T-helper 2 cell (primary cell): Measurements from ENCODE around the gene ARNT2.

Experiments
- DNase-seq, 5 experiments: peaks; one replicate each; pipeline versions ENCODE4 v3.0.0 to v3.0.0-alpha.2; 2012 to 2022

Gene ARNT2

GRCh38 chr15:80518522-80518921 is 114.3 kb downstream of the ARNT2 start:
- DNase-seq: no peak

GRCh38 chr15:80523746-80524145 is 119.6 kb downstream of the ARNT2 start:
- no peak for DNase-seq

GRCh38 chr15:80525853-80526252 is 121.7 kb downstream of the ARNT2 start:
- no peak for DNase-seq

GRCh38 chr15:80526556-80527340 is 122.6 kb downstream of the ARNT2 start:
- no peak for DNase-seq

- no peak for DNase-seq
Observed at GRCh38 chr15:80527406-80527805, 123.2 kb downstream of the ARNT2 start.

- DNase-seq: no peak
Observed at GRCh38 chr15:80527961-80528360, 123.8 kb downstream of the ARNT2 start.

- no peak for DNase-seq
Observed at GRCh38 chr15:80530737-80531365, 126.7 kb downstream of the ARNT2 start.

GRCh38 chr15:80531388-80531787 is 127.2 kb downstream of the ARNT2 start:
- no peak for DNase-seq

GRCh38 chr15:80531796-80532195 is 127.6 kb downstream of the ARNT2 start:
- no peak for DNase-seq

- no peak for DNase-seq
Observed at GRCh38 chr15:80533790-80534333, 129.7 kb downstream of the ARNT2 start.

GRCh38 chr15:80536231-80536630 is 132.0 kb downstream of the ARNT2 start:
- no peak for DNase-seq

- no peak for DNase-seq
Observed at GRCh38 chr15:80536716-80537115, 132.5 kb downstream of the ARNT2 start.

GRCh38 chr15:80545078-80545477 is 140.9 kb downstream of the ARNT2 start:
- no peak for DNase-seq

GRCh38 chr15:80547264-80547663 is 143.1 kb downstream of the ARNT2 start:
- DNase-seq: no peak

GRCh38 chr15:80549191-80549590 is 145.0 kb downstream of the ARNT2 start:
- no peak for DNase-seq

- DNase-seq: no peak
Observed at GRCh38 chr15:80549654-80550053, 145.5 kb downstream of the ARNT2 start.

GRCh38 chr15:80550219-80550907 is 146.2 kb downstream of the ARNT2 start:
- peak in 1 of 5 experiments; percentile 67 for DNase-seq

GRCh38 chr15:80550908-80551260 is 146.7 kb downstream of the ARNT2 start:
- DNase-seq: no peak

- DNase-seq: no peak
Observed at GRCh38 chr15:80551348-80551747, 147.2 kb downstream of the ARNT2 start.

GRCh38 chr15:80554560-80554959 is 150.4 kb downstream of the ARNT2 start:
- no peak for DNase-seq

- no peak for DNase-seq
Observed at GRCh38 chr15:80556694-80557367, 152.6 kb downstream of the ARNT2 start.

- no peak for DNase-seq
Observed at GRCh38 chr15:80557441-80558234, 153.5 kb downstream of the ARNT2 start.
